ENCODE data around the gene BRD4.

The BRD4 gene

GRCh38 chr19:15265214-15265849 is 67.0 kb downstream of the BRD4 start:
- no peak for DNase-seq (ENCODE audit: low spot score)

- DNase-seq (ENCODE audit: low spot score) = no peak
Observed at GRCh38 chr19:15264933-15265206, 67.5 kb downstream of the BRD4 start.

- DNase-seq (ENCODE audit: low spot score) = peak; percentile 48
Observed at GRCh38 chr19:15264061-15264932, 68.0 kb downstream of the BRD4 start.

- no peak for DNase-seq (ENCODE audit: low spot score)
Observed at GRCh38 chr19:15263361-15263985, 68.9 kb downstream of the BRD4 start.

GRCh38 chr19:15262011-15262410 is 70.3 kb downstream of the BRD4 start:
- no peak for DNase-seq (ENCODE audit: low spot score)

GRCh38 chr19:15260939-15261338 is 71.4 kb downstream of the BRD4 start:
- DNase-seq (ENCODE audit: low spot score) = no peak

GRCh38 chr19:15259907-15260306 is 72.4 kb downstream of the BRD4 start:
- no peak for DNase-seq (ENCODE audit: low spot score)

- DNase-seq (ENCODE audit: low spot score) = no peak
Observed at GRCh38 chr19:15257782-15258181, 74.6 kb downstream of the BRD4 start.

GRCh38 chr19:15256708-15257331 is 75.5 kb downstream of the BRD4 start:
- no peak for DNase-seq (ENCODE audit: low spot score)

- no peak for DNase-seq (ENCODE audit: low spot score)
Observed at GRCh38 chr19:15255359-15255990, 76.9 kb downstream of the BRD4 start.

- DNase-seq (ENCODE audit: low spot score) = no peak
Observed at GRCh38 chr19:15254547-15254946, 77.8 kb downstream of the BRD4 start.

GRCh38 chr19:15253513-15253912 is 78.8 kb downstream of the BRD4 start:
- no peak for DNase-seq (ENCODE audit: low spot score)

GRCh38 chr19:15253061-15253460 is 79.3 kb downstream of the BRD4 start:
- DNase-seq (ENCODE audit: low spot score) = no peak

- DNase-seq (ENCODE audit: low spot score) = no peak
Observed at GRCh38 chr19:15252398-15253018, 79.8 kb downstream of the BRD4 start.

- DNase-seq (ENCODE audit: low spot score) = peak; percentile 45
Observed at GRCh38 chr19:15251749-15252397, 80.5 kb downstream of the BRD4 start.

- DNase-seq (ENCODE audit: low spot score) = no peak
Observed at GRCh38 chr19:15251010-15251748, 81.2 kb downstream of the BRD4 start.

GRCh38 chr19:15250640-15250993 is 81.7 kb downstream of the BRD4 start:
- DNase-seq (ENCODE audit: low spot score) = no peak

- peak; percentile 66 for DNase-seq (ENCODE audit: low spot score)
Observed at GRCh38 chr19:15249972-15250639, 82.2 kb downstream of the BRD4 start.

- no peak for DNase-seq (ENCODE audit: low spot score)
Observed at GRCh38 chr19:15249528-15249874, 82.8 kb downstream of the BRD4 start.
